Cardiac fibroblast (primary cell): Measurements from ENCODE around the gene SMURF1.
"Not testable (repeated sequence)": the region's sequence is repeated elsewhere in the genome, so short reads cannot be mapped to it uniquely, and the experiment has no call there.

ENCODE experiments used
- DNase-seq, 2 donors: peaks; one replicate each; pipeline versions ENCODE4 v3.0.0 to v3.0.0-alpha.2; 2010; ENCODE audit warnings: low read depth in 2 of 2
- H3K4me3 ChIP-seq, 2 donors: replicated peaks in 1 of 2; 1 replicate in 1 of 2; 2 replicates in 1 of 2; pipeline ENCODE4 v1.5.1; 2011; ENCODE audit warnings: low read depth in 2 of 2, low read length in 2 of 2, mild to moderate bottlenecking in 2 of 2, moderate library complexity in 1 of 2
- CTCF ChIP-seq: IDR thresholded peaks from one replicate; pipeline ENCODE4 v1.5.1; 2011; ENCODE audit warnings: low read depth, mild to moderate bottlenecking, low read length, inconsistent platforms

The SMURF1 gene

GRCh38 chr7:99046722-99047121 lies 97.2 kb downstream of the SMURF1 start:
- H3K4me3 ChIP-seq: no peak overlapping the region
- no peak for TF ChIP-seq CTCF
- no peak for DNase-seq

- not testable (repeated sequence) for H3K4me3 ChIP-seq, DNase-seq
Observed at GRCh38 chr7:99046262-99046661, 97.6 kb downstream of the SMURF1 start.

GRCh38 chr7:99044858-99045257 lies 99.0 kb downstream of the SMURF1 start:
- H3K4me3 ChIP-seq, DNase-seq: not testable (repeated sequence)

- no peak for TF ChIP-seq CTCF
- DNase-seq: peak; percentile 38 to 71
- H3K4me3 ChIP-seq: no peak overlapping the region
Observed at GRCh38 chr7:99042957-99043356, 101.0 kb downstream of the SMURF1 start.

GRCh38 chr7:99041526-99041925 lies 102.4 kb downstream of the SMURF1 start:
- TF ChIP-seq CTCF: no peak
- DNase-seq: no peak
- H3K4me3 ChIP-seq: no peak overlapping the region

GRCh38 chr7:99040104-99040958 lies 103.6 kb downstream of the SMURF1 start:
- DNase-seq: peak; percentile 88 to 93
- H3K4me3 ChIP-seq: no peak overlapping the region
- TF ChIP-seq CTCF: peak; percentile 63

- TF ChIP-seq CTCF: no peak
- no peak overlapping the region for H3K4me3 ChIP-seq
- DNase-seq: no peak
Observed at GRCh38 chr7:99039384-99039891, 104.5 kb downstream of the SMURF1 start.
